Breast epithelium (tissue), 4 donors: ENCODE results near the gene PINLYP. TPM values are rescaled to one million over a fixed set of nuclear protein-coding genes. Genes with fewer than 3 reads are reported as not detected.
"Not testable (repeated sequence)": the region's sequence is repeated elsewhere in the genome, so short reads cannot be mapped to it uniquely, and the experiment has no call there.

Experiments used
- DNase-seq, 2 donors: peaks; one replicate each; pipeline ENCODE4 v3.0.0-alpha.2; 2019; ENCODE audit warnings: low spot score in 2 of 2
- H3K27ac ChIP-seq, 2 donors: fragments of 200-600 bp; sonication (generic) in 1 of 2; one replicate each; pipeline ENCODE4 v1.5.1; 2016 to 2019; ENCODE audit warnings: mild to moderate bottlenecking in 1 of 2
- H3K27me3 ChIP-seq, 2 donors: fragments of 200-600 bp; sonication (generic) in 1 of 2; one replicate each; pipeline versions ENCODE4 v1.5.1 to v1.6.0; 2017 to 2019; ENCODE audit warnings: control low read depth in 1 of 2, mild to moderate bottlenecking in 1 of 2
- H3K36me3 ChIP-seq: fragments of 200-600 bp; one replicate; pipeline ENCODE4 v1.5.1; 2019
- H3K4me1 ChIP-seq, 2 donors: fragments of 200-600 bp; sonication (generic); one replicate each; pipeline ENCODE4 v1.5.1; 2016 to 2019; ENCODE audit warnings: control low read depth in 1 of 2
- H3K4me3 ChIP-seq, 3 donors: fragments of 200-600 bp; sonication (generic); 1 replicate in 2 of 3; 2 replicates in 1 of 3; pipeline ENCODE4 v1.5.1; 2016 to 2019; ENCODE audit warnings: mild to moderate bottlenecking in 3 of 3, moderate library complexity in 2 of 3
- H3K9me3 ChIP-seq, 2 donors: fragments of 200-600 bp; sonication (generic) in 1 of 2; one replicate each; pipeline ENCODE4 v1.5.1; 2016 to 2019; ENCODE audit warnings: control low read depth in 1 of 2
- POLR2A ChIP-seq: fragments of 450-650 bp; IDR thresholded peaks from one replicate; pipeline ENCODE4 v1.6.1; 2016; ENCODE audit warnings: antibody characterized with exemption, mild to moderate bottlenecking, moderate library complexity
- POLR2AphosphoS5 ChIP-seq, 3 donors: sonication (generic); formaldehyde crosslinking; IDR thresholded peaks; one replicate each; pipeline ENCODE4 v1.6.1; 2017; ENCODE audit warnings: antibody characterized with exemption in 3 of 3
- intact Hi-C: fragments of 100-400 bp; cut with DNase I; formaldehyde crosslinking; loops from one replicate; pipeline ENCODE4 v1.15.1; 2023; ENCODE audit warnings: low total_unique reads
- total RNA-seq, 3 donors: library from RNA; depleted of rRNA; stranded (reverse); fragments of >200 nt; gene quantifications; one replicate each; pipeline ENCODE4 v1.1.0, GENCODE V29; 2016
- TF ChIP-seq, protein P1 (sequence below), 3 donors: fragments of 450-650 bp; IDR thresholded peaks; one replicate each; pipeline ENCODE4 v1.5.1; 2016 to 2017; ENCODE audit warnings: antibody characterized with exemption in 3 of 3, mild to moderate bottlenecking in 3 of 3, moderate library complexity in 3 of 3

The PINLYP gene
- total RNA-seq, 3 donors from 2014 or later: 4.5 to 12.5 (median 6.9) TPM

DNA sequence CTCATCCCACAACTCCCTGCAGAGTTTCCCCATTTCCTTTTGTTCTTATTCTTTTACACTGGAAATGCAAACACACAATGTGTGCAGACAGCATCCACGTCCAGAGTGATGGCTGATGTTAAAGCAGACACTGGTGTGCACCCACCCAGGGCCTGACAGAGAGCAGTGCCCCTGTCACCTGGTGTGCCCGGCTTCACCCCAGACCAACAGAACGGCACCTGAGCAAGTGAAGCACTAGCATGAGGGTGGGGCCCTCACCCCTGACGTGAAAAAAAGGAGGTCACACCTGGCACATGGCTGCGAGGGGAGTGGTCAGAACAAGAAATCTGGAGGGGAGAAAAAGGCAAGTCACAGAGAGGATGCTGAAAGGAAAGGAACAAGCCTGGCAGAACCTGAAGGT is 30.3 kb upstream of the PINLYP start:
- no peaks in the 10 kb centered on the region for H3K36me3 ChIP-seq
- no peak for DNase-seq

DNA sequence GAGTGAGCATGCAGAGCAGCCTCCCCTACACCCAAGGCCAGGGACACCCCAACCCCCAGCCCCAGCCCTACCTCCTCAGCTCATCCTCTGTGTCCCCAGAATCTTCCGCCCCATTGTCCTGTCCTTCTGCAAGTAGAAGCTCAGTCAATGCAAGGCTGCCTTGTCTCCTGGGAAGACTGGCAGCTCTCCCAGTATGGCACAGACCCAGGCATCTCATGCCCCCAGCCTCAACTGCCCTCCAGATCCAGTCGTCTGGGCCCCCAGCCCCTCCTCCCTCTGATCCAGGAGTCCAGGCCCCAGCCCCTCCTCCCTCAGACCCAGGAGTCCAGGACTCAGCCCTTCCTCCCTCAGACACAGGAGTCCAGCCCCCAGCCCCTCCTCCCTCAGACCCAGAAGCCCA is 29.6 kb upstream of the PINLYP start:
- H3K4me1 ChIP-seq: no peaks in the 10 kb centered on the region
- H3K4me3 ChIP-seq: no peak overlapping the region
- H3K27me3 ChIP-seq: no peaks in the 10 kb centered on the region
- TF ChIP-seq POLR2A: no peak
- no peak for TF ChIP-seq POLR2AphosphoS5 (IDR thresholded peaks at IDR 0.05)
- TF ChIP-seq, protein P1, sequence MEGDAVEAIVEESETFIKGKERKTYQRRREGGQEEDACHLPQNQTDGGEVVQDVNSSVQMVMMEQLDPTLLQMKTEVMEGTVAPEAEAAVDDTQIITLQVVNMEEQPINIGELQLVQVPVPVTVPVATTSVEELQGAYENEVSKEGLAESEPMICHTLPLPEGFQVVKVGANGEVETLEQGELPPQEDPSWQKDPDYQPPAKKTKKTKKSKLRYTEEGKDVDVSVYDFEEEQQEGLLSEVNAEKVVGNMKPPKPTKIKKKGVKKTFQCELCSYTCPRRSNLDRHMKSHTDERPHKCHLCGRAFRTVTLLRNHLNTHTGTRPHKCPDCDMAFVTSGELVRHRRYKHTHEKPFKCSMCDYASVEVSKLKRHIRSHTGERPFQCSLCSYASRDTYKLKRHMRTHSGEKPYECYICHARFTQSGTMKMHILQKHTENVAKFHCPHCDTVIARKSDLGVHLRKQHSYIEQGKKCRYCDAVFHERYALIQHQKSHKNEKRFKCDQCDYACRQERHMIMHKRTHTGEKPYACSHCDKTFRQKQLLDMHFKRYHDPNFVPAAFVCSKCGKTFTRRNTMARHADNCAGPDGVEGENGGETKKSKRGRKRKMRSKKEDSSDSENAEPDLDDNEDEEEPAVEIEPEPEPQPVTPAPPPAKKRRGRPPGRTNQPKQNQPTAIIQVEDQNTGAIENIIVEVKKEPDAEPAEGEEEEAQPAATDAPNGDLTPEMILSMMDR (IDR thresholded peaks at IDR 0.05): no peak
- intact Hi-C loops: no loop called here
- no peaks in the 10 kb centered on the region for H3K36me3 ChIP-seq
- H3K27ac ChIP-seq: no peak overlapping the region
- H3K9me3 ChIP-seq: no peaks in the 10 kb centered on the region
- DNase-seq: no peak

More for the DNA sequence above, 30.3 kb upstream of the PINLYP start:
- H3K27ac ChIP-seq: no peak overlapping the region
- TF ChIP-seq, protein P1 (IDR thresholded peaks at IDR 0.05): no peak
- no peaks in the 10 kb centered on the region for H3K9me3 ChIP-seq
- no peaks in the 10 kb centered on the region for H3K4me1 ChIP-seq
- no peak overlapping the region for H3K4me3 ChIP-seq
- no peaks in the 10 kb centered on the region for H3K27me3 ChIP-seq
- intact Hi-C loops: no loop called here

DNA sequence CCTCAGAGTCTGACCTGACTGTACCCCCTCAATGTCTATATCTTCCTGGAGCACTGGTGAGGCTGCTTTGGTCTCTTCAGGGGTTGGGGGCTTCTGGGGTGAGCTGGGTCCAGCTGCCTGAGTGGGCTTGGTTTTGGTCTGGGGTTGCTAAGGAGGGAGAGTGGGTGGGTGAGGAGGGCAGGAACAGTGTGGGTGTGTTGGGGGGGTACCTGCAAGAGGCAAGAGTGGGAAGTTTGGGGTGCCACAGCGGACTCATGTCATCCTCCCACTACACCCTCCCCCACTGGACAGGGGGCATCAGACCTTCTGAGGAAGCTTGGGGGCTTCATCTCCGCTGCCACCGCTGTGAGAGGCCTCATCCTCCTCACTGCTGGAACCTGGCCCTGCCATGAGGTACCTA is 29.0 kb upstream of the PINLYP start:
- DNase-seq: no peak
- TF ChIP-seq POLR2A: no peak
- TF ChIP-seq POLR2AphosphoS5 (IDR thresholded peaks at IDR 0.05): no peak
- TF ChIP-seq, protein P1 (IDR thresholded peaks at IDR 0.05): no peak
- Histone ChIP-seq H3K36me3 (no peaks in the 10 kb centered on the region), H3K4me1 (no peaks in the 10 kb centered on the region), H3K9me3 (no peaks in the 10 kb centered on the region), H3K4me3 (no peak overlapping the region), H3K27ac (no peak overlapping the region), H3K27me3 (no peaks in the 10 kb centered on the region)
- intact Hi-C loops: no loop called here

DNA sequence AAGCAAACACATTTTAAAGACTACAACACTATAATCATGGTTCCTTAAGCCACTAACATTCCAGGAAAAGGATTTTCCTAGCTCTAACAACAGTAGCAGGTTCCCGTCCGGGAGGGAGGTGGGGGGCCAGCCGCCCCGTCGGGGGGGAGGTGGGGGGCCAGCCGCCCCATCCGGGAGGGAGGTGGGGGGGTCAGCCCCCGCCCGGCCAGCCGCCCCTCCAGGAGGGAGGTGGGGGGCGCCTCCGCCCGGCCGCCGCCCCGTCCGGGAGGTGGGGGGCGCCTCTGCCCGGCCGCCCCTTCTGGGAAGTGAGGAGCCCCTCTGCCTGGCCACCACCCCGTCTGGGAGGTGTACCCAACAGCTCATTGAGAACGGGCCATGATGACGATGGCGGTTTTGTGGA is 27.7 kb upstream of the PINLYP start:
- intact Hi-C loops: not testable (repeated sequence)

DNA sequence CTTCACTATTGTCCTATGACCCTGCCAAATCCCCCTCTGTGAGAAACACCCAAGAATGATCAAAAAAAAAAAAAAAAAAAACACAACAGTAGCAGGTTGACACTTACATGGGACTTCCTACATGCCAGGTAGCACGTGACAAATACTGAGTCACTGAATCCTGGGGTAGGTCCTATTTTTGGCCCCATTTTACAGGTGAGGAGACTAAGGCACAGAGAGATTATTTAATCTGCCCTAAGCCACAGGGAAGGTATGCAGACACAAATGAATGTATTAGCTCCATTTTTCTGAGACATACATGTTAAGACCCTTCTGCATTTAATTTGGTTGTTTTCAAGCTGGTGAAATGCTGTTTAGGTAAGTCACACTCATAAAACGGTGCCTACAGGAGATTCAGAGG is 26.9 kb upstream of the PINLYP start:
- H3K4me3 ChIP-seq: no peak overlapping the region
- H3K27ac ChIP-seq: no peak overlapping the region
- H3K27me3 ChIP-seq: no peaks in the 10 kb centered on the region
- H3K9me3 ChIP-seq: no peaks in the 10 kb centered on the region
- TF ChIP-seq, protein P1 (IDR thresholded peaks at IDR 0.05): no peak
- TF ChIP-seq POLR2A (no peak), POLR2AphosphoS5 (IDR thresholded peaks at IDR 0.05) (no peak)
- H3K4me1 ChIP-seq: no peaks in the 10 kb centered on the region
- no peak for DNase-seq
- intact Hi-C loops: no loop called here
- no peaks in the 10 kb centered on the region for H3K36me3 ChIP-seq

More for the DNA sequence above, 27.7 kb upstream of the PINLYP start:
- DNase-seq, H3K9me3 ChIP-seq, H3K27ac ChIP-seq, H3K27me3 ChIP-seq, H3K4me3 ChIP-seq, H3K36me3 ChIP-seq, H3K4me1 ChIP-seq: not testable (repeated sequence)
